Body of pancreas (tissue), 4 donors: ENCODE results near the gene CS. TPM values are rescaled to one million over a fixed set of nuclear protein-coding genes. Genes with fewer than 3 reads are reported as not detected.

ENCODE experiments used
- ATAC-seq: fragments of 150-250 bp; one replicate; pipeline ENCODE4 v1.9.1; 2016
- DNase-seq, 4 donors: peaks; one replicate each; pipeline ENCODE4 v3.0.0-alpha.2; 2019
- H3K27ac ChIP-seq, 4 donors: fragments of 200-600 bp; sonication (generic); 1 replicate in 3 of 4; 2 replicates in 1 of 4; pipeline versions ENCODE4 v1.5.1 to v1.6.1; 2016 to 2019; ENCODE audit warnings: mild to moderate bottlenecking in 1 of 4, mixed read lengths in 1 of 4, moderate library complexity in 1 of 4
- H3K27me3 ChIP-seq, 2 donors: fragments of 200-600 bp; sonication (generic); one replicate each; pipeline ENCODE4 v1.6.0; 2016; ENCODE audit warnings: mild to moderate bottlenecking in 1 of 2
- H3K36me3 ChIP-seq, 2 donors: fragments of 200-600 bp; sonication (generic); replicated peaks in 1 of 2; 2 replicates each; pipeline ENCODE4 v1.5.1; 2016; ENCODE audit warnings: low read depth in 2 of 2; ENCODE audit not compliant: insufficient read depth in 1 of 2
- H3K4me1 ChIP-seq: fragments of 200-600 bp; sonication (generic); one replicate; pipeline ENCODE4 v1.6.0; 2016
- H3K4me3 ChIP-seq, 2 donors: fragments of 200-600 bp; sonication (generic); 1 replicate in 1 of 2; 2 replicates in 1 of 2; pipeline ENCODE4 v1.5.1; 2016 to 2019
- H3K9me3 ChIP-seq, 3 donors: fragments of 200-600 bp; sonication (generic); 1 replicate in 2 of 3; 2 replicates in 1 of 3; pipeline ENCODE4 v1.5.1; 2016
- POLR2A ChIP-seq, 3 donors: fragments of 450-650 bp; IDR thresholded peaks; one replicate each; pipeline ENCODE4 v1.6.1; 2016; ENCODE audit warnings: antibody characterized with exemption in 3 of 3, mild to moderate bottlenecking in 2 of 3
- WGBS, 2 donors: methylation state at CpG; one replicate each; pipeline ENCODE4 v1.1.5; 2017; 5-methylcytosine and 5-hydroxymethylcytosine counted together
- intact Hi-C: fragments of 100-400 bp; cut with DNase I; formaldehyde crosslinking; loops from one replicate; pipeline ENCODE4 v1.15.1; 2023
- total RNA-seq, 2 donors: library from RNA; depleted of rRNA; stranded (reverse); fragments of >200 nt; gene quantifications; one replicate each; pipeline ENCODE4 v1.1.0, GENCODE V29; 2016
- TF ChIP-seq, protein P1 (sequence below), 7 experiments: fragments of 450-650 bp in 4 of 7; fragments of 200-600 bp in 3 of 7; sonication (generic) in 3 of 7; IDR thresholded peaks; one replicate each; pipeline ENCODE4 v1.5.1; 2016 to 2019; ENCODE audit warnings: antibody characterized with exemption in 7 of 7

The CS gene
- total RNA-seq, 2 donors from 2014 or later: 66.2 to 88.0 TPM

DNA sequence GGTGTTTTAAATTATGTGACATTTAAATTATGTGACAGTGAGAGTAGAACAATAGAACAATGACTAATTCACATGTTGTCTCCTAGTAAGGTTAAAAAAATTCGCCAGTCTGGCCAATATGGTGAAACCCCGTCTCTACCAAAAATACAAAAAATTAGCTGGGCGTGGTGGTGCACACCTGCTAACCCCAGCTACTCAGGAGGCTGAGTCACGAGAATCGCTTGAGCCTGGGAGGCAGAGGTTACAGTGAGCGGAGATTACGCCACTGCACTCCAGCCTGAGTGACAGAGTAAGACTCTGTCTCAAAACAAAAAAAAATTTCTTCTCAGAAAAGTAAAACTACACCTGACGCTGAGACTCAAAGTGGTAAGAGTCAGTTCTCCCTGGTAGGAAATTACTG is 2.7 kb downstream of the CS start:
- ATAC-seq (no peak), DNase-seq (no peak)
- no peak for TF ChIP-seq POLR2A (IDR thresholded peaks at IDR 0.05)
- TF ChIP-seq, protein P1, sequence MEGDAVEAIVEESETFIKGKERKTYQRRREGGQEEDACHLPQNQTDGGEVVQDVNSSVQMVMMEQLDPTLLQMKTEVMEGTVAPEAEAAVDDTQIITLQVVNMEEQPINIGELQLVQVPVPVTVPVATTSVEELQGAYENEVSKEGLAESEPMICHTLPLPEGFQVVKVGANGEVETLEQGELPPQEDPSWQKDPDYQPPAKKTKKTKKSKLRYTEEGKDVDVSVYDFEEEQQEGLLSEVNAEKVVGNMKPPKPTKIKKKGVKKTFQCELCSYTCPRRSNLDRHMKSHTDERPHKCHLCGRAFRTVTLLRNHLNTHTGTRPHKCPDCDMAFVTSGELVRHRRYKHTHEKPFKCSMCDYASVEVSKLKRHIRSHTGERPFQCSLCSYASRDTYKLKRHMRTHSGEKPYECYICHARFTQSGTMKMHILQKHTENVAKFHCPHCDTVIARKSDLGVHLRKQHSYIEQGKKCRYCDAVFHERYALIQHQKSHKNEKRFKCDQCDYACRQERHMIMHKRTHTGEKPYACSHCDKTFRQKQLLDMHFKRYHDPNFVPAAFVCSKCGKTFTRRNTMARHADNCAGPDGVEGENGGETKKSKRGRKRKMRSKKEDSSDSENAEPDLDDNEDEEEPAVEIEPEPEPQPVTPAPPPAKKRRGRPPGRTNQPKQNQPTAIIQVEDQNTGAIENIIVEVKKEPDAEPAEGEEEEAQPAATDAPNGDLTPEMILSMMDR (IDR thresholded peaks at IDR 0.05): no peak
- Histone ChIP-seq H3K9me3 (no peaks in the 10 kb centered on the region), H3K36me3 (no peaks in the 10 kb centered on the region), H3K27me3 (no peaks in the 10 kb centered on the region), H3K4me3 (no peak overlapping the region), H3K27ac (no peak overlapping the region), H3K4me1 (peaks cover 43% of the 10 kb centered on the region)
- WGBS, 2 donors: 92 to 93% methylated on average over 8 of the region's 8 CpGs
- intact Hi-C loops: no loop called here

GRCh38 chr12:56296295-56296694 is 3.8 kb downstream of the CS start:
- Histone ChIP-seq H3K4me1 (peaks cover 41% of the 10 kb centered on the region), H3K36me3 (no peaks in the 10 kb centered on the region), H3K27ac (no peak overlapping the region), H3K4me3 (no peak overlapping the region), H3K27me3 (no peaks in the 10 kb centered on the region), H3K9me3 (no peaks in the 10 kb centered on the region)
- ATAC-seq (no peak), DNase-seq (no peak)
- WGBS, 2 donors: 68 to 78% methylated on average over 5 of the region's 5 CpGs
- TF ChIP-seq POLR2A (IDR thresholded peaks at IDR 0.05): no peak
- TF ChIP-seq, protein P1 (IDR thresholded peaks at IDR 0.05): no peak
- intact Hi-C loops: no loop called here

- DNase-seq: no peak
- Histone ChIP-seq H3K27me3 (no peaks in the 10 kb centered on the region), H3K36me3 (no peaks in the 10 kb centered on the region), H3K27ac (no peak overlapping the region), H3K9me3 (no peaks in the 10 kb centered on the region), H3K4me1 (peaks cover 27% of the 10 kb centered on the region), H3K4me3 (no peak overlapping the region)
- TF ChIP-seq POLR2A (IDR thresholded peaks at IDR 0.05): no peak
- TF ChIP-seq, protein P1 (IDR thresholded peaks at IDR 0.05): no peak
- 76 to 85% methylated on average over 5 of the region's 5 CpGs for WGBS, 2 donors
- ATAC-seq: no peak
- intact Hi-C loops: no loop called here
These were observed 6.3 kb downstream of the CS start for GRCh38 chr12:56293795-56294194.

DNA sequence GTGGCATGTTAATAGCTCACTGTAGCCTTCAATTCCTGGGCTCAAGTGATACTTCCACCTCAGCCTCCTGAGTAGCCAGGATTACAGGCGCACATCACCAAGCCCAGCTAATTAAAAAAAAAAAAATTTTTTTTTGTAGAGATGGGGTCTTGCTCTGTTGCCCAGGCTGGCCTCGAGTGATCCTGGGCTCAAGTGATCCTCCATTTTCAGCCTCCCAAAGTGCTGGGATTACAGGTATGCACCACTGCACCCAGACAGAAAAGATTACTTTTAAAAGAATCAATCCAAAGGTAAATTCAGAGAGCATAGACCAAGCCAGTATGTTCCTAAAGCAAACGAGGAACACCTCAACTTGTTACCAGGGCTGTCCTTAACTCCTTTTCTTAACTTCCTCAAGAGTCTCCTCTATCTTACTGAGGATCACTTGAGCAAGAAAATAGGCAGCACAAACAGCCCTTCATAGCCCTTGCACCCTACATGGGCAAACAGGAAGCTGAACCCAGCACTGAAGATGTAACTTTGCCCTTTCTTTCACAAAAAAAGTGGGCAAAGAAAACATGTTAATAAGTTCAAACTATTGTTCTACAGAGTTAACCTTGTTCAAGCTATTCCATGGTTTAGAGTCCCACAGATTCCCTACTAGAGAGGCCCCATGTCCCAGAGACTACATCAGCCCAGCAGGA is 11.3 kb downstream of the CS start:
- peaks cover 2 to 3% of the 10 kb centered on the region in 2 donors for H3K36me3 ChIP-seq
- TF ChIP-seq, protein P1 (IDR thresholded peaks at IDR 0.05): no peak
- no peak for TF ChIP-seq POLR2A (IDR thresholded peaks at IDR 0.05)
- H3K4me1 ChIP-seq: peaks cover 31% of the 10 kb centered on the region
- WGBS, 2 donors: 75 to 88% methylated on average over 2 to 3 of the region's 3 CpGs
- no peaks in the 10 kb centered on the region for H3K27me3 ChIP-seq
- H3K9me3 ChIP-seq: no peaks in the 10 kb centered on the region
- ATAC-seq: no peak
- no peak for DNase-seq
- H3K27ac ChIP-seq: no peak overlapping the region
- no peak overlapping the region for H3K4me3 ChIP-seq
- intact Hi-C loops: no loop called here
